Chondrocyte (in vitro differentiated cells): ENCODE results near the gene FASTKD2. TPM values are rescaled to one million over a fixed set of nuclear protein-coding genes. Genes with fewer than 3 reads are reported as not detected.

Experiments
- DNase-seq: peaks from one replicate; pipeline ENCODE4 v3.0.0; 2021; ENCODE audit warnings: mixed read lengths, low spot score
- H3K27ac Mint-ChIP-seq: one replicate; pipeline ENCODE4 v1.8.0; 2021; ENCODE audit warnings: mild to moderate bottlenecking, moderate library complexity, mixed read lengths; ENCODE audit not compliant: unreplicated experiment
- H3K27me3 Mint-ChIP-seq: 2 replicates; pipeline ENCODE4 v1.8.0; 2021; ENCODE audit warnings: low read depth, mixed read lengths
- H3K36me3 Mint-ChIP-seq: 2 replicates; pipeline ENCODE4 v1.8.0; 2021; ENCODE audit warnings: low read depth, mixed read lengths
- H3K4me1 Mint-ChIP-seq: 2 replicates; pipeline ENCODE4 v1.8.0; 2021; ENCODE audit warnings: low read depth, mild to moderate bottlenecking, mixed read lengths
- H3K4me3 Mint-ChIP-seq: one replicate; pipeline ENCODE4 v1.8.0; 2021; ENCODE audit warnings: mild to moderate bottlenecking, moderate library complexity, mixed read lengths; ENCODE audit not compliant: unreplicated experiment
- H3K9me3 Mint-ChIP-seq: 2 replicates; pipeline ENCODE4 v1.8.0; 2021; ENCODE audit warnings: low read depth, mixed read lengths
- microRNA-seq: library from miRNA; unstranded; fragments of <30 nt; microRNA quantifications from one replicate; pipeline ENCODE4 v1.2.0, GENCODE V29; 2020; ENCODE audit warnings: borderline number of aligned reads
- total RNA-seq: library from RNA; stranded (reverse); gene quantifications from 3 replicates; pipeline ENCODE4 v1.2.1, GENCODE V29; 2021
- TF ChIP-seq, protein P1 (sequence below): fragments of 200-600 bp; sonication (generic); IDR thresholded peaks from 2 replicates; pipeline ENCODE4 v1.5.0; 2021; ENCODE audit warnings: antibody characterized with exemption, mild to moderate bottlenecking, moderate library complexity

FASTKD2 gene
- total RNA-seq, 1 donor from 2014 or later, result 15.7 TPM

DNA sequence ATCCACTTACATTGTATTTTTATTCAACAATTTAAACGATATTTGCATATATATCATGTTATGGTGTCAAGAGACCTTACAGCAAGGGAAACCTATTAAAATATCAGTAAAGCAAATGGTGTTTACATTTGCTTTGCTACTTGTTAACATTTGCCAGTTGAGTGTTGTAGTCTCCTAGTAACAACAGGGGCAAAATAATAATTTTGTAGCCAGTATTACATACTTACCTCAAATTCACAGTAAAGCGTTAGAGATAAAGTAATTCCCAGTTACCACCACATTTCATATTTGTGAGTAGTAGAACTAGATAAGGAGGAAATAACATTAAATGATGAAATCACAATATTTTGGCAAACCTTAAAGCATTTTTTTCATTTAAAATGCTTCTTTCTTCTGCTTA lies 71.3 kb downstream of the FASTKD2 start:
- Mint-ChIP-seq H3K27ac (no peak overlapping the region), H3K36me3 (peaks cover 13% of the 10 kb centered on the region), H3K9me3 (peaks cover 23% of the 10 kb centered on the region), H3K4me3 (no peak overlapping the region), H3K27me3 (no peaks in the 10 kb centered on the region), H3K4me1 (no peaks in the 10 kb centered on the region)
- no peak for DNase-seq
- TF ChIP-seq, protein P1, sequence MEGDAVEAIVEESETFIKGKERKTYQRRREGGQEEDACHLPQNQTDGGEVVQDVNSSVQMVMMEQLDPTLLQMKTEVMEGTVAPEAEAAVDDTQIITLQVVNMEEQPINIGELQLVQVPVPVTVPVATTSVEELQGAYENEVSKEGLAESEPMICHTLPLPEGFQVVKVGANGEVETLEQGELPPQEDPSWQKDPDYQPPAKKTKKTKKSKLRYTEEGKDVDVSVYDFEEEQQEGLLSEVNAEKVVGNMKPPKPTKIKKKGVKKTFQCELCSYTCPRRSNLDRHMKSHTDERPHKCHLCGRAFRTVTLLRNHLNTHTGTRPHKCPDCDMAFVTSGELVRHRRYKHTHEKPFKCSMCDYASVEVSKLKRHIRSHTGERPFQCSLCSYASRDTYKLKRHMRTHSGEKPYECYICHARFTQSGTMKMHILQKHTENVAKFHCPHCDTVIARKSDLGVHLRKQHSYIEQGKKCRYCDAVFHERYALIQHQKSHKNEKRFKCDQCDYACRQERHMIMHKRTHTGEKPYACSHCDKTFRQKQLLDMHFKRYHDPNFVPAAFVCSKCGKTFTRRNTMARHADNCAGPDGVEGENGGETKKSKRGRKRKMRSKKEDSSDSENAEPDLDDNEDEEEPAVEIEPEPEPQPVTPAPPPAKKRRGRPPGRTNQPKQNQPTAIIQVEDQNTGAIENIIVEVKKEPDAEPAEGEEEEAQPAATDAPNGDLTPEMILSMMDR, result no peak

DNA sequence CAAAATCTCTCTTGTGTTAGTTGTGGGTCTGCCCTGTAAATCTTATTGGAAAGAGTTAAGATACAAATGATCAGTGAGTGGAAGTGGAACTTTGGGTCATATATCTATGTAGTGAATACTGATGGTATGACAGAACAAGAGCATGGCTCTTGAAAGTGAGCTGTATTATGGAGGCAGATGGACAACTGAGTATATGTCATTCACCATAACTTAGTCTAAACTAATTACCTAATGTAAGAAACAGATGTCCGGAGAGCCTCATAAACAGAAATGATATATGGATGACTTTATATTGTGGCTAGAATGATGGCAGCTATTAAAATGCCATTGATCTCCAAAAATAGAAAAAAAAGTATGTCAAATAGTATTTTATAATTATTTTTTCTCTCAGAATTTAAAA lies 72.4 kb downstream of the FASTKD2 start:
- TF ChIP-seq, protein P1, result no peak
- H3K36me3 Mint-ChIP-seq, result peaks cover 13% of the 10 kb centered on the region
- peaks cover 21% of the 10 kb centered on the region for H3K9me3 Mint-ChIP-seq
- no peaks in the 10 kb centered on the region for H3K27me3 Mint-ChIP-seq
- DNase-seq, result no peak
- H3K4me3 Mint-ChIP-seq, result no peak overlapping the region
- no peaks in the 10 kb centered on the region for H3K4me1 Mint-ChIP-seq
- no peak overlapping the region for H3K27ac Mint-ChIP-seq

DNA sequence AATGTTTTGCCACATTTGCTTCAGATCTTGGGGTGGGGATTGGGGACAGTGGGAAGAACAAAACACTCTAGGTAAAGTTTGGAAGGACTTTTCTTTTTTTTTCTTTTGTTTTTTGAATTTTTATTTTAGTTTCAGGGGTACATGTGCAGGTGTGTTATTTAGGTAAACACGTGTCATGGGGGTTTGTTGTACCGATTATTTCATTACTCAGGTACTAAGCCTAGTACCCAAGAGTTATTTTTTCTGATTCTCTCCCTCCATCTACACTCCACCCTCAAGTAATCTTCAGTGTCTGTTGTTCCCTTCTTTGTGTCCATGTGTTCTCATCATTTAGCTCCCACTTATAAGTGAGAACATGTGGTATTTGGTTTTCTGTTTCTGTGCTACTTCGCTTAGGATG lies 73.3 kb downstream of the FASTKD2 start:
- DNase-seq, result no peak
- TF ChIP-seq, protein P1, result no peak
- Mint-ChIP-seq H3K9me3 (peaks cover 11% of the 10 kb centered on the region), H3K36me3 (peaks cover 10% of the 10 kb centered on the region), H3K27ac (no peak overlapping the region), H3K27me3 (no peaks in the 10 kb centered on the region), H3K4me3 (no peak overlapping the region), H3K4me1 (no peaks in the 10 kb centered on the region)

DNA sequence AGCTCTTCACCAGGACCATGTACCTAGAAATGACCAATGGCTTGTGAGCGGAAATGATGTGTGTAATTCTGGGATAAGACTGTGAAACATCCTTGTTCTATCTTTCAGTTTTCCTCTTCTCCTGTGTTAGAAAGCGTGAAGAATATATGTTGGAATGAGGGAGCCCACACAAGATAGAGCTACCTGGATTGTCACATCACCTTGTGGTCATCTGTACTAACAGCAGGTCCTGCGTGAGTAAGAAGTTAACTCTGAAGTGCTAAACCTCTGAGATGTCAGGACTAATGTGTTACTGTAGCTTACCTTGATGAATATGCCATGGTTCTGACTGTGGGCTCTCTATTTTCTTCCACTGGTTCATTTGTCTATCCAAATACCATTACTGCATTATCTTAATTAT lies 75.6 kb downstream of the FASTKD2 start:
- Mint-ChIP-seq H3K27me3 (no peaks in the 10 kb centered on the region), H3K4me3 (no peak overlapping the region), H3K9me3 (peaks cover 6% of the 10 kb centered on the region), H3K36me3 (peaks cover 6% of the 10 kb centered on the region), H3K4me1 (no peaks in the 10 kb centered on the region), H3K27ac (no peak overlapping the region)
- no peak for DNase-seq
- TF ChIP-seq, protein P1, result no peak

Small RNAs within 50 kb of the gene (microRNA-seq; reads per million reads assigned to microRNA genes)
- gene MIR3130-1 (not detected), gene MIR3130-2 (not detected)

Other genes with a start within 250 kb of the FASTKD2 start
- gene FAM237A, start 123.1 kb upstream of the FASTKD2 start, total RNA-seq, result not detected in 3 replicates
- gene DYTN, start 47.2 kb upstream of the FASTKD2 start, total RNA-seq, result not detected in 3 replicates
- 0.82 to 1.5 TPM (median 0.90 TPM) in 3 replicates for gene MDH1B, start 278 bp upstream of the FASTKD2 start, total RNA-seq
- 0.34 TPM in 1 of 3 replicates, not detected in the others for gene CPO, start 173.9 kb downstream of the FASTKD2 start, total RNA-seq